PC-3 (cell line): Measurements from ENCODE around the gene MLYCD. TPM values are rescaled to one million over a fixed set of nuclear protein-coding genes. Genes with fewer than 3 reads are reported as not detected.
"Not testable (repeated sequence)": the region's sequence is repeated elsewhere in the genome, so short reads cannot be mapped to it uniquely, and the experiment has no call there.

Experiments
- ATAC-seq: fragments of 200-7000 bp; cut with Tn5 transposase; 2 replicates; pipeline ENCODE4 v1.9.1; 2020; ENCODE audit warnings: mild to moderate bottlenecking, moderate library complexity
- BruUV-seq: library from RNA; stranded (reverse); fragments of 400-500 nt; replicated peaks from 2 replicates; lab custom pipeline; 2021; lab: Mats Ljungman, UMichigan
- CTCF ChIA-PET: fragments of 300-600 bp; sonication (Branson Sonifier 250); formaldehyde crosslinking; loops from one replicate; lab custom pipeline; 2022; ENCODE audit warnings: antibody characterized with exemption; lab: Charles Lee
- POLR2A ChIA-PET: fragments of 300-600 bp; sonication (Branson Sonifier 250); formaldehyde crosslinking; loops from one replicate; lab custom pipeline; 2022; ENCODE audit warnings: antibody characterized with exemption; ENCODE audit not compliant: unreplicated experiment; lab: Charles Lee
- DNase-seq: peaks from one replicate; pipeline ENCODE4 v3.0.0-alpha.2; 2015
- H2AFZ ChIP-seq: fragments of 300-600 bp; sonication (generic); 2 replicates; pipeline ENCODE4 v1.6.0; 2016; ENCODE audit warnings: antibody characterized with exemption, low read length
- H3F3A ChIP-seq: fragments of 300-600 bp; sonication (generic); one replicate; pipeline ENCODE4 v1.6.0; 2017; ENCODE audit warnings: antibody characterized with exemption, low read length, control low read depth, mild to moderate bottlenecking; ENCODE audit not compliant: unreplicated experiment
- H3K27ac ChIP-seq: fragments of 300-600 bp; sonication (generic); 2 replicates; pipeline ENCODE4 v1.5.1; 2016; ENCODE audit warnings: mild to moderate bottlenecking, low read length
- H3K27me3 ChIP-seq: fragments of 300-600 bp; sonication (generic); 2 replicates; pipeline ENCODE4 v1.6.1; 2016; ENCODE audit warnings: low read length, mixed read lengths
- H3K36me3 ChIP-seq: fragments of 300-600 bp; sonication (generic); 2 replicates; pipeline ENCODE4 v1.6.1; 2016; ENCODE audit warnings: low read depth, mixed run types, low read length, mixed read lengths
- H3K4me1 ChIP-seq: fragments of 300-600 bp; sonication (generic); 2 replicates; pipeline ENCODE4 v1.5.1; 2016; ENCODE audit warnings: low read length; ENCODE audit not compliant: insufficient read depth
- H3K4me2 ChIP-seq: fragments of 300-600 bp; sonication (generic); 2 replicates; pipeline ENCODE4 v1.6.0; 2016; ENCODE audit warnings: low read length
- H3K4me3 ChIP-seq: fragments of 300-600 bp; sonication (generic); 2 replicates; pipeline ENCODE4 v1.5.1; 2016; ENCODE audit warnings: mild to moderate bottlenecking, low read length, mixed read lengths
- H3K79me2 ChIP-seq: fragments of 300-600 bp; sonication (generic); 2 replicates; pipeline ENCODE4 v1.6.1; 2017; ENCODE audit warnings: low read length, mixed read lengths
- H3K9ac ChIP-seq: fragments of 300-600 bp; sonication (generic); 2 replicates; pipeline ENCODE4 v1.6.0; 2016; ENCODE audit warnings: mild to moderate bottlenecking, low read length
- H3K9me2 ChIP-seq: fragments of 300-600 bp; sonication (generic); replicated peaks from 2 replicates; pipeline ENCODE4 v1.6.1; 2016; ENCODE audit warnings: mixed run types, low read length, mixed read lengths
- H3K9me3 ChIP-seq: fragments of 300-600 bp; sonication (generic); 2 replicates; pipeline ENCODE4 v1.6.1; 2016; ENCODE audit warnings: low read length, mixed read lengths
- H4K20me1 ChIP-seq: fragments of 300-600 bp; sonication (generic); 2 replicates; pipeline ENCODE4 v1.6.1; 2016; ENCODE audit warnings: low read length, mixed read lengths
- EZH2 ChIP-seq: fragments of 300-600 bp; sonication (generic); IDR thresholded peaks from one replicate; pipeline ENCODE4 v1.6.1; 2017; ENCODE audit warnings: antibody characterized with exemption, mild to moderate bottlenecking, low read length; ENCODE audit not compliant: unreplicated experiment
- EZH2phosphoT487 ChIP-seq: fragments of 300-600 bp; sonication (generic); IDR thresholded peaks from 2 replicates; pipeline ENCODE4 v1.6.1; 2018; ENCODE audit warnings: mild to moderate bottlenecking, antibody characterized with exemption, low read length, borderline replicate concordance
- intact Hi-C: fragments of 100-400 bp; cut with micrococcal nuclease; formaldehyde crosslinking; loops from 2 replicates; pipeline ENCODE4 v1.9.0; 2023
- total RNA-seq: library from RNA; depleted of rRNA; stranded (reverse); fragments of >200 nt; gene quantifications from 2 replicates; pipeline ENCODE4 v1.2.3, GENCODE V29; 2014
- TF ChIP-seq, protein P1 (sequence below): fragments of 300-600 bp; sonication (generic); conservative IDR thresholded peaks from 2 replicates; pipeline ENCODE4 v1.5.1; 2017; ENCODE audit warnings: antibody characterized with exemption, low read depth, mild to moderate bottlenecking, low read length

The MLYCD gene
- total RNA-seq, 1 experiment from 2014 or later: 0.95 TPM

DNA sequence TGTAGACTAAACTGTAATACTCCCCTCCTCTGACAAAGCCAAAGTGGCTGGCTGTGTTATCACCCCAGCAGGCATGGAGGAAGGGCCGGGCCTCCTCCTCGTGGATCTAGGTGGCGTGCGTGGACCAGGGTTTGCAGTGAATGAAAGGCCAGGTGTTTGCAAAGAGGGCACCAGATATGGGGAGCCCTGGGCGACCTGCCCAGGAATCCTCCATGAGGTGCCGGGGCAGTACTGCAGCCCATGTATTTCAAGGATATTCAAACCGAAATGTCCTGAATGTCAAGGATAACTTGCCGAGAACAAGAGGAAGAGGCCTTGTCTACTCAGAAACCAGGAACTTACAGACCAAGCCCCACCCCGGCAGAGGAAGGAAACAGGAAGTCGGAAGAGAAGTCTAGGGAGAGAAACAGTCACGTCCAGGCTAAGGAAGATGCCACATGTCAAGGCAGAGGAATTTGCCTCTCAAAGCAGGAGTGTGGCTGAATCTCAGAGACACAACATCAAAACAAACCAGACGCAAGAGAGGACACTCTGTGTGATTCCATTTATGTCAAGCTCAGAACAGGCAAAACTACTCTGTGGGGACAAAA, 40.4 kb downstream of the MLYCD start:
- POLR2A ChIA-PET: no interaction called here
- Histone ChIP-seq H3F3A (no peaks in the 10 kb centered on the region), H3K36me3 (no peaks in the 10 kb centered on the region), H3K27me3 (no peaks in the 10 kb centered on the region), H2AFZ (no peak overlapping the region), H3K79me2 (no peaks in the 10 kb centered on the region), H3K4me3 (no peak overlapping the region), H3K9me3 (no peaks in the 10 kb centered on the region), H3K27ac (no peak overlapping the region), H4K20me1 (no peaks in the 10 kb centered on the region), H3K4me2 (no peak overlapping the region), H3K9ac (no peak overlapping the region), H3K4me1 (no peaks in the 10 kb centered on the region), H3K9me2 (no peaks in the 10 kb centered on the region)
- TF ChIP-seq, protein P1, sequence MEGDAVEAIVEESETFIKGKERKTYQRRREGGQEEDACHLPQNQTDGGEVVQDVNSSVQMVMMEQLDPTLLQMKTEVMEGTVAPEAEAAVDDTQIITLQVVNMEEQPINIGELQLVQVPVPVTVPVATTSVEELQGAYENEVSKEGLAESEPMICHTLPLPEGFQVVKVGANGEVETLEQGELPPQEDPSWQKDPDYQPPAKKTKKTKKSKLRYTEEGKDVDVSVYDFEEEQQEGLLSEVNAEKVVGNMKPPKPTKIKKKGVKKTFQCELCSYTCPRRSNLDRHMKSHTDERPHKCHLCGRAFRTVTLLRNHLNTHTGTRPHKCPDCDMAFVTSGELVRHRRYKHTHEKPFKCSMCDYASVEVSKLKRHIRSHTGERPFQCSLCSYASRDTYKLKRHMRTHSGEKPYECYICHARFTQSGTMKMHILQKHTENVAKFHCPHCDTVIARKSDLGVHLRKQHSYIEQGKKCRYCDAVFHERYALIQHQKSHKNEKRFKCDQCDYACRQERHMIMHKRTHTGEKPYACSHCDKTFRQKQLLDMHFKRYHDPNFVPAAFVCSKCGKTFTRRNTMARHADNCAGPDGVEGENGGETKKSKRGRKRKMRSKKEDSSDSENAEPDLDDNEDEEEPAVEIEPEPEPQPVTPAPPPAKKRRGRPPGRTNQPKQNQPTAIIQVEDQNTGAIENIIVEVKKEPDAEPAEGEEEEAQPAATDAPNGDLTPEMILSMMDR: no peak
- no peak for TF ChIP-seq EZH2
- no peak for TF ChIP-seq EZH2phosphoT487
- CTCF ChIA-PET: no interaction called here
- ATAC-seq: no peak
- DNase-seq: no peak
- intact Hi-C loops: no loop called here
- BruUV-seq: no TSS peak

DNA sequence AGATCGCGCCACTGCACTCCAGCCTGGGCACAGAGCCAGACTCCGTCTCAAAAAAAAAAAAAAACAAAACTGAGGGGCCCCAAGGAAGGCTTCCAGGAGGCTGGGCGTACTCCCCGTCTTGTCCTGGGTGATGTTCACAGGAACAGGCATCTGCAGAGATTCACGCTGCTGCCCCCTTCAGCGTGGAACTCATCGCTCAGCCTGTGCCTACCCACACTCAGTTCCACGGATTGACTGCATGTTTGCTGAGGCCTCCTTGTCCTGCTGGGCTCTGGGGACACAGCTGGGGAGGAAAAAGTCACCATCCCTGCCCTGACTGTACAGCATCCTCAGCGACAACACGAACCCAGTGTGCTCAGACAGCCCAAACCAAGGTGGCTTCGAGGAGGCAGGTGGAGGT, 41.2 kb downstream of the MLYCD start:
- no peak for TF ChIP-seq EZH2
- no peak for TF ChIP-seq EZH2phosphoT487
- TF ChIP-seq, protein P1: no peak
- BruUV-seq: no TSS peak
- H3K4me1 ChIP-seq: no peaks in the 10 kb centered on the region
- CTCF ChIA-PET: no interaction called here
- no peaks in the 10 kb centered on the region for H3K27me3 ChIP-seq
- H3K4me3 ChIP-seq: no peak overlapping the region
- DNase-seq (no peak), ATAC-seq (no peak)
- intact Hi-C loops: no loop called here
- POLR2A ChIA-PET: no interaction called here
- no peaks in the 10 kb centered on the region for H3K9me2 ChIP-seq
- H3K9me3 ChIP-seq: no peaks in the 10 kb centered on the region
- H3K36me3 ChIP-seq: no peaks in the 10 kb centered on the region
- no peak overlapping the region for H3K27ac ChIP-seq
- H2AFZ ChIP-seq: no peak overlapping the region
- H3K79me2 ChIP-seq: no peaks in the 10 kb centered on the region
- H3K4me2 ChIP-seq: no peak overlapping the region
- no peaks in the 10 kb centered on the region for H4K20me1 ChIP-seq
- H3K9ac ChIP-seq: no peak overlapping the region
- no peaks in the 10 kb centered on the region for H3F3A ChIP-seq

- BruUV-seq: no TSS peak
- CTCF ChIA-PET: no interaction called here
- no peaks in the 10 kb centered on the region for H3K36me3 ChIP-seq
Measured at GRCh38 chr16:83940630-83941378, 41.9 kb downstream of the MLYCD start.

DNA sequence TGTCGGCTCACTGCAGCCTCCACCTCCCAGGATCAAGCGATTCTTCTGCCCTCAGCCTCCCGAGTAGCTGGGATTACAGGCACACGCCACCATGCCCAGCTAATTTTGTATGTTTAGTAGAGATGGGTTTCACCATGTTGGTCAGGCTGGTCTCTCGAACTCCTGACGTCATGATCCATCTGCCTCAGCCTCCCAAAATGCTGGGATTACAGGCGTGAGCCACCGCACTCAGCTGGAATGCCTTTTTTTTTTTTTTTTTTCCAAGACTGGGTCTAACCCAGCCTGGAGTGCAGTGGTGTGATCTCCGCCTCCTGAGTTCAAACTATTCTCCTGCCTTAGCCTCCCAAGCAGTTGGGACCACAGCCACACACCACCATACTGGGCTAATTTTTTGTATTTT, 42.6 kb downstream of the MLYCD start:
- H3K9ac ChIP-seq, ATAC-seq, H3K36me3 ChIP-seq, H3K4me2 ChIP-seq, H3F3A ChIP-seq, POLR2A ChIA-PET, H3K4me3 ChIP-seq, H3K9me2 ChIP-seq, H2AFZ ChIP-seq, H3K4me1 ChIP-seq, H3K79me2 ChIP-seq, H3K27me3 ChIP-seq, H3K9me3 ChIP-seq, CTCF ChIA-PET, BruUV-seq, DNase-seq, intact Hi-C loops, H3K27ac ChIP-seq, H4K20me1 ChIP-seq: not testable (repeated sequence)

More at GRCh38 chr16:83940630-83941378, 41.9 kb downstream of the MLYCD start:
- Histone ChIP-seq H3K4me2 (no peak overlapping the region), H3K27ac (no peak overlapping the region), H3K9me2 (no peaks in the 10 kb centered on the region), H3K4me1 (no peaks in the 10 kb centered on the region), H3K9ac (no peak overlapping the region), H3K27me3 (no peaks in the 10 kb centered on the region), H3F3A (no peaks in the 10 kb centered on the region), H4K20me1 (no peaks in the 10 kb centered on the region), H3K4me3 (no peak overlapping the region), H3K9me3 (no peaks in the 10 kb centered on the region), H2AFZ (no peak overlapping the region), H3K79me2 (no peaks in the 10 kb centered on the region)
- intact Hi-C loops: no loop called here
- no peak for ATAC-seq
- no peak for DNase-seq
- POLR2A ChIA-PET: no interaction called here
- TF ChIP-seq EZH2 (no peak), EZH2phosphoT487 (no peak)
- TF ChIP-seq, protein P1: no peak
